Inflammatory macrophage (primary cell): ENCODE results near the gene NFIB.

Source experiments
- DNase-seq, 2 donors: peaks; one replicate each; pipeline ENCODE4 v3.0.0-alpha.2; 2020 to 2022

NFIB gene

DNA sequence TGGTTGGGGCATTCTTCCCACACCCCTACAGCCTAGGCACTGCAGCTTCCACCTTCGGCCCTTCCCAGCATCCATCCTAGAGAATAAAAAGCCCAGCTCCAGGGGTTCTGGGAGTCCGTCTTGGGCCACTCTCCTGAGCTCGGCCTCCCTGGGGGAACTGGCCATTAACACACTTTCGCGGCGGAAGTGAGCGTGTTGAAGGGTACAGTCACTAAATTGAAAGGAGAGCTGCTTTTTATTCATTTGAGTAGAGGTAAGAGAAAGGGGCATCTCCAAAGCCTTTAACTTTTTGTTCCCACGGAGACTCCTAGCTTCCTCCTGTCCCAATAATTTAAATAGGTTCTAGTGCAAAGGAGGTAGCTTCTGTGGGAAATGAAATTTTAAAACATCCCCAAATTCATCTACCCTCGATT is 31.0 kb upstream of the NFIB start:
- no peak for DNase-seq

DNA sequence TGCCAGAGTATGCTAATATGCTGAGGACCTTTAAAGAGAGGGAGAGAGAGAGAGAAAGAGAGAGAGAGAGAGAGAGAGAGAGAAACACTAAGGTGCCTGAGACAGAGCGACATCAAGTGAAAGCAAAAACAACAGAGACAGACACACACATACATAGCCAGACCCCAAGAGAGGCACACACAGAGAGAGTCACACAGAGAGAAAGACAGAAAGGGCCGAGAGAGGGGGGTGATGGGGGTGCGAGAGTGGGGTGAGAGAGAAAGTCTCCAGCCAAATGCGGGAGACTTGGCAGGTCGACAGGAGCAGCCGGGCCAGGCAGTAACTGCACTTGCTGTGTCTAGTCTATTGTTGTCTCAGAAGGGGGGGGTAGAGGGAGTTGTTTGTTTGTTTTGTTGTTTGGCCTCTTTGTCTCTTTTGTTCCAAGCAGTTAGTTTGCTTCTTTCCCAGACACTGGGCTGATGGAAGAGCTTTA is 30.1 kb upstream of the NFIB start:
- DNase-seq, result no peak

DNA sequence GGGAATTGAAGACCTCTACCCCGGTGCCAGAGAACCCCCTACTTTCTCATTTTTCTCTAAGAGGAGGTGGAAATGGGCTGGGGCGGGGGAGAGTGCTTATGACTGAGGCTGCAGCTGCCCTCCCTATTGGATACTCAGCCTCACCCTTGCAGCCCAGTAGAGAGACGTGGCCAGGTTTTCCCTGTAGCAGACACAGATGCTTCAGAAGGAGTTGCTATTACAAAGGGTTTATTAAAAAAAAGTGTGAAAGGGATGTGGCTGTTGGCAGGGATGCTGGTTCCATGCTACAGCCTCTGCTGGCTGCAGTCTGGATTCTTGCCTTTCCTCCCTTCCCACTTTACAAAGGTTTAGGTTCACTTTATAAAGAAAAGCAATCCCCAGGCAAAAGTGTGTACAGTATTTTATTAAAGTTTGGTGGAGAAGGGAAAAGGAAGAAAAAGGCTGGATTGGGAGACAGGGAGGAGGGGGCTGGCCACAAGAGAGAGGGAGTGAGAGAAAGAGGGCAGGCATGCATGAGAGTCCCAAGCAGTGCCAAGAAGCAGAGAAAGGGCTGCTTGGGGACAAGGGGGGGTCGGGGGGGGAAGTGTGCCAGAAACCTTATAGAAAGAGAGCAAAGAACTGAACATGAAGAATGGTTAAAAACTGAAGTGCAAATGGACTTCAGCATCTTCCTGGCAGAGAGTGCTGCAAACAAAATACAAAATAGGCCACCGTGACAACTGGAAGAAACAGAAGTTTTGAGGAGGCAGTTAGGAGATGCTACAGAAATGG is 29.5 kb upstream of the NFIB start:
- no peak for DNase-seq

DNA sequence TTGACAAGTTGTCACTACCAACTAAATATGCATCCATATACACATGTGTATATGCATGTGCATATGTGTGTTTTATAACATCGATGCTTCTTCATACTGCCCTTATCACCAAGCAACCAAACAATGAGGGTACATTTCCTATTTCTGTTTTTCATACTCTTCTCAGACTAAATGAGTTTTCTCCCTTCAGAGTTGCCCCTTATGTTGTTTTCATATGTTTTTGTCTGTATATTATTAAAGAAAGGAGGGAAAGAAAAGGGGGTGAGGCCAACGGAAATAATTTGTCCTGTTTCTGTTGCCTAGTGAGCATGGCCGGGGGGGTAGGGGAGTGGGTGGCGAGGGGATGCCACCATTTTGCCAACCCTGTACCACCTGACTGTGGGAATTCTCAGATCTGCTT is 28.8 kb upstream of the NFIB start:
- no peak for DNase-seq

- DNase-seq, result no peak
Measured at GRCh38 chr9:14341437-14342122, 27.6 kb upstream of the NFIB start.

- DNase-seq, result no peak
Measured at GRCh38 chr9:14340994-14341393, 27.1 kb upstream of the NFIB start.

- no peak for DNase-seq
Measured at GRCh38 chr9:14340219-14340873, 26.4 kb upstream of the NFIB start.

GRCh38 chr9:14339746-14340145 is 25.8 kb upstream of the NFIB start:
- no peak for DNase-seq

GRCh38 chr9:14337615-14338014 is 23.7 kb upstream of the NFIB start:
- no peak for DNase-seq

- DNase-seq, result no peak
Measured at GRCh38 chr9:14336244-14336643, 22.3 kb upstream of the NFIB start.

- DNase-seq, result no peak
Measured at GRCh38 chr9:14331120-14331519, 17.2 kb upstream of the NFIB start.

- DNase-seq, result no peak
Measured at GRCh38 chr9:14327036-14327435, 13.1 kb upstream of the NFIB start.

GRCh38 chr9:14326264-14326826 is 12.4 kb upstream of the NFIB start:
- no peak for DNase-seq

DNA sequence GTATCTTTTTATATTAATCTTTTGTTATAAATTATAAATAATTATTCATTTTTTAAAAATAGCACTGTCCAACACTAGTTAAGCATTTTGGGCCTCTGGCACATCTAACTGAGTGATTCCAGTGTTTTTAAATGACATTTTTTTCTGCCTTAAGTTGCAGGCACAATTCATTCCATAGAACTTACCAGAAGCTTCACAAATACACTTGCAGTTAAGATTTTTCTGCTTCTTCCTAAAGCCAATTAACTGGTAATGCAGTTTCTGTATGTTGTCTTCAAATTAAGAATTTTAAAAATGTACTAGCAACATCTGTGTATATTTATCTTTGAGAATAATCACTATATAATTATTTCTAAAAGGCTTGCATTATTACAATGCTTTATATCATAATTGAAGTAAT is 11.2 kb upstream of the NFIB start:
- DNase-seq, result no peak

DNA sequence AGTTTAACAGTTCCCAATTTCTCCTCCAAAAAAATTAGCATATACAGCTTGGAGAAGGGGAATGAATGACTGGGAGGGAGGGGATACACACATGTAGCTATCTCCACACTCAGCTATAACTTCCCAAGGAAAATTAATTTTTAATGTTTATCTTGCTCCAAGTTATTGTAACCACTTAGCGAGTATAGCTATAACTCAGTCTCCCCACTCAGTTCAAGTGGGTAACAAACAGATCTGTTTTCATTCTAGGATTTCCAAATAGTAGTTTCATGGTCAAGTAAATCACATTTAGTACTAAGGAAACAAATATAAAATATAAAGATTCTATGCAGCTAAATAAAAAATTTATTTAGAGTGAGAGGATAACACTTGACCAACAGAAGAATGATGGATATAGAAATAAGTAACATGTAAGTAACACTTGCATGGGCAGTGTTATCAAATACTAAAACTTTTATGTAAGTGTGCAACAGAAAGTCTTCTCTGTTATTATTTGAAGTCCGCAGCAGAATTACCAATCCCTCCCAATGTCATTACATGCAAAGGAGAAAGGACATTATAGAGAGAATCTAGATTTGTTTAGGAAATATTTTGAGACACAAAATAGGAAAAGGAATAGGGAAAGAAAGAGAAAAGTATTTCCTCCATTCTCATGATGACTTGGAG is 10.2 kb upstream of the NFIB start:
- DNase-seq, result no peak

- DNase-seq, result no peak
Measured at GRCh38 chr9:14323083-14323971, 9.4 kb upstream of the NFIB start.

DNA sequence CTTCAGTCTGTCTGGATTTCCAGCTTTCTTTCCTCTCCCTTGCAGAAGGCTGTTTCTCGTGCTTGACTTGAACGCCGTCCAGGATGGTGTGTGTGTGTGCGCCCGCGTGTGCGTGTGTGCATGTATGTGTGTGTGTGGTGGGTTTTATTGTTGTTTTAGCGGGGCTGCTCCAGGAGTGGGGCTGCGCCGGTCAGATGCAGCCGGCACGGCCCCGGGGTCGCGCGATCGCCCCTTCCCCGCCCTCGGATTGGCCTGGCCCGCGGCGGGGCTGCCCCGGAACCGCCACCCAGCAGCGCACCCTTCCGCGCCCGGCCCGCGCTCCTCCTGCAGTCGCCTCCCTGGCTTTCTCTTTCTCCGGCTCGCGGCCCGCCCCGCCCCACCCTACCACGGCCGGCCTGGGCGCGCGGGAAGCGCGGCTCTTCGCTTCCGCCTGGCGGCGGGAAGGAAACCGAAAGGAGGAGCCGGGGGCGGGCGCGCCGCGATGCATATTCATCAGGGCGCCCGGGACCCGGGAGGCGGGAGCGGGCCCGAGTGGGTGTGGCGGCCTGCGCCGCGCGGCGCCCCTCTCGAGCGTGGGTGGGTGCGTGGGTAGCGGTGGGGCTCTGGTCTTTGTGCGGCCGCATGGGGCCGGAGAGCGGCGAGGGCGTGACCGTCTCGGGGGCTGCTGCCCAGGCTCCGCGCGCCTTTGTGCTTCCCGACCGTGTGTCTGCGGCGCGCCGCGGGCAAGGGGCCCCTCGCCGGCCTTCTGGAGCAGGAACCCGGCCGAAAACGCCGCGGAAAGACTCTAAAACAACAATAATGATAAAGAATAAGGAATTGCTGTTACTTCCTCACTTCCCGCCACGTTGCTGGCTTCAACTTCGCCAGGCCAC is 8.5 kb upstream of the NFIB start:
- DNase-seq, result peak; percentile 72 to 81

DNA sequence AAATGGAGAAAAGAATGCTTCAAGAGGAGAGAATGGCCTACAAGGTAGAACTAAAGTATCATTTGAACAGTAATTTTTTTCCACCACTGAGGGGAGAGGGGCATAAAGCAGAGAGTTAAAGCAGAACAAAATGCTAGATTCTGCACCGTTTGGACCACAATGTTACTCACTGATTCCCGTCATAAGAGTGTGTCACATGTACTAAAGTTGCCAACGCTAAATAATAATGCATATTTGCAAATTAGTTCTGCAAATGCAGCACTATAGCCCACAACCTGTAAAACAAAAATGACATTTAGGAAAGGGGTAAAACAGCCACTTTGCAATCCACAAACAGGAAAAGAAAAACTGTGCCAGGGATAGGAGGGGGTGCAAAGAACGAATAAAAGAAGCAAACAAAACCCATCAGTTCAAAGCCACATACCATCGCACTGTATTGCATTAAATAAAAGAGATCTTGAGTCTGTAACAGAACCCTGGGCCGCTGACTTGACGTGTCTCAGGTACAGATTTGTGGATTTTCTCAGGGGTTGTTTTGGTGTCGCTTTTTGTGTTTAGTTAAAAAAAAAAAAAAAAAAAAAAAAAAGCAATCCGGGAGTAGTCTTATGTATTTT is 7.7 kb upstream of the NFIB start:
- no peak for DNase-seq

GRCh38 chr9:14320271-14321181 is 6.6 kb upstream of the NFIB start:
- no peak for DNase-seq
